Measurements from ENCODE around the gene SLC1A5.

The SLC1A5 gene

GRCh38 chr19:46741447-46741846, 46.9 kb downstream of the SLC1A5 start:
- DNase-seq = no peak

GRCh38 chr19:46739290-46739771, 49.1 kb downstream of the SLC1A5 start:
- no peak for DNase-seq

GRCh38 chr19:46737761-46738171, 50.6 kb downstream of the SLC1A5 start:
- no peak for DNase-seq

- DNase-seq = no peak
Observed at GRCh38 chr19:46737298-46737654, 51.1 kb downstream of the SLC1A5 start.

GRCh38 chr19:46736531-46737297, 51.7 kb downstream of the SLC1A5 start:
- DNase-seq = no peak

- no peak for DNase-seq
Observed at GRCh38 chr19:46733690-46734292, 54.6 kb downstream of the SLC1A5 start.

- no peak for DNase-seq
Observed at GRCh38 chr19:46732966-46733689, 55.3 kb downstream of the SLC1A5 start.

- no peak for DNase-seq
Observed at GRCh38 chr19:46732172-46732938, 56.0 kb downstream of the SLC1A5 start.

- no peak for DNase-seq
Observed at GRCh38 chr19:46731584-46731983, 56.8 kb downstream of the SLC1A5 start.

- no peak for DNase-seq
Observed at GRCh38 chr19:46731007-46731501, 57.3 kb downstream of the SLC1A5 start.

GRCh38 chr19:46730595-46730994, 57.8 kb downstream of the SLC1A5 start:
- DNase-seq = no peak

GRCh38 chr19:46730187-46730586, 58.2 kb downstream of the SLC1A5 start:
- DNase-seq = no peak

GRCh38 chr19:46729696-46730095, 58.7 kb downstream of the SLC1A5 start:
- DNase-seq = no peak

- DNase-seq = peak; percentile 10
Observed at GRCh38 chr19:46728693-46729339, 59.6 kb downstream of the SLC1A5 start.

- no peak for DNase-seq
Observed at GRCh38 chr19:46728208-46728607, 60.2 kb downstream of the SLC1A5 start.

- no peak for DNase-seq
Observed at GRCh38 chr19:46727757-46728156, 60.6 kb downstream of the SLC1A5 start.

GRCh38 chr19:46726971-46727501, 61.4 kb downstream of the SLC1A5 start:
- DNase-seq = no peak

GRCh38 chr19:46726551-46726950, 61.8 kb downstream of the SLC1A5 start:
- no peak for DNase-seq

GRCh38 chr19:46725859-46726393, 62.5 kb downstream of the SLC1A5 start:
- no peak for DNase-seq

- DNase-seq = no peak
Observed at GRCh38 chr19:46725036-46725820, 63.2 kb downstream of the SLC1A5 start.
